Neuronal stem cell (in vitro differentiated cells): ENCODE results near the gene TINAGL1.

ENCODE experiments used
- DNase-seq: peaks from one replicate; pipeline ENCODE4 v3.0.0-alpha.2; 2013; ENCODE audit warnings: low spot score
- H2AFZ ChIP-seq: one replicate; pipeline ENCODE4 v1.6.1; 2013; ENCODE audit warnings: mild to moderate bottlenecking, low read length, inconsistent platforms
- H2AK5ac ChIP-seq: 2 replicates; pipeline ENCODE4 v1.6.1; 2013; ENCODE audit warnings: low read depth, mild to moderate bottlenecking, inconsistent platforms, low read length, moderate library complexity, mixed read lengths
- H2BK120ac ChIP-seq: 2 replicates; pipeline ENCODE4 v1.6.1; 2013; ENCODE audit warnings: low read depth, mild to moderate bottlenecking, inconsistent platforms, low read length, moderate library complexity, mixed read lengths
- H2BK12ac ChIP-seq: one replicate; pipeline ENCODE4 v1.6.1; 2013; ENCODE audit warnings: low read length, inconsistent platforms
- H2BK15ac ChIP-seq: 2 replicates; pipeline ENCODE4 v1.6.1; 2013; ENCODE audit warnings: mild to moderate bottlenecking, low read length, inconsistent platforms, mixed read lengths
- H2BK5ac ChIP-seq: one replicate; pipeline ENCODE4 v1.6.1; 2013; ENCODE audit warnings: inconsistent platforms, mild to moderate bottlenecking, low read length, moderate library complexity
- H3K14ac ChIP-seq: one replicate; pipeline ENCODE4 v1.6.1; 2013; ENCODE audit warnings: low read length, inconsistent platforms
- H3K18ac ChIP-seq: 2 replicates; pipeline ENCODE4 v1.6.1; 2013; ENCODE audit warnings: low read length, inconsistent platforms
- H3K23ac ChIP-seq: 2 replicates; pipeline ENCODE4 v1.6.1; 2013; ENCODE audit warnings: low read depth, mild to moderate bottlenecking, mixed read lengths, low read length, inconsistent platforms; ENCODE audit not compliant: poor library complexity
- H3K27ac ChIP-seq: replicated peaks from 3 replicates; pipeline ENCODE4 v1.5.1; 2013; ENCODE audit warnings: low read length, inconsistent platforms
- H3K27me3 ChIP-seq, 3 experiments: 2 replicates each; pipeline ENCODE4 v1.6.1; 2013; ENCODE audit warnings: low read length in 3 of 3, mild to moderate bottlenecking in 2 of 3, inconsistent platforms in 1 of 3, low read depth in 1 of 3, mixed read lengths in 1 of 3, moderate library complexity in 1 of 3; ENCODE audit not compliant: control insufficient read depth in 3 of 3, insufficient read depth in 3 of 3
- H3K36me3 ChIP-seq, 2 donors: replicated peaks in 1 of 2; 2 replicates each; pipeline ENCODE4 v1.6.1; 2013; ENCODE audit warnings: low read length in 2 of 2; ENCODE audit not compliant: control insufficient read depth in 2 of 2, insufficient read depth in 2 of 2
- H3K4ac ChIP-seq: 2 replicates; pipeline ENCODE4 v1.6.1; 2013; ENCODE audit warnings: inconsistent platforms, mild to moderate bottlenecking, low read length, moderate library complexity
- H3K4me1 ChIP-seq, 2 donors: 1 replicate in 1 of 2; 2 replicates in 1 of 2; pipeline ENCODE4 v1.6.1; 2013; ENCODE audit warnings: low read length in 2 of 2, low read depth in 1 of 2; ENCODE audit not compliant: control insufficient read depth in 2 of 2, insufficient read depth in 1 of 2
- H3K4me2 ChIP-seq: one replicate; pipeline ENCODE4 v1.6.1; 2013; ENCODE audit warnings: mild to moderate bottlenecking, low read length, inconsistent platforms; ENCODE audit not compliant: insufficient read depth, poor library complexity, severe bottlenecking
- H3K4me3 ChIP-seq, 2 donors: 2 replicates each; pipeline ENCODE4 v1.5.1; 2013; ENCODE audit warnings: low read length in 2 of 2, mild to moderate bottlenecking in 2 of 2, inconsistent platforms in 1 of 2, moderate library complexity in 1 of 2
- H3K79me1 ChIP-seq: one replicate; pipeline ENCODE4 v1.6.1; 2013; ENCODE audit warnings: low read depth, mild to moderate bottlenecking, inconsistent platforms, low read length, moderate library complexity
- H3K9ac ChIP-seq: one replicate; pipeline ENCODE4 v1.6.1; 2013; ENCODE audit warnings: mild to moderate bottlenecking, low read depth, low read length, inconsistent platforms; ENCODE audit not compliant: poor library complexity
- H3K9me3 ChIP-seq, 2 donors: replicated peaks in 1 of 2; 2 replicates each; pipeline versions ENCODE3 to v1.6.1; 2013; ENCODE audit warnings: low read length in 2 of 2, mild to moderate bottlenecking in 2 of 2, inconsistent platforms in 1 of 2, low read depth in 1 of 2, mixed read lengths in 1 of 2, moderate library complexity in 1 of 2; ENCODE audit not compliant: control insufficient read depth in 2 of 2, insufficient read depth in 1 of 2
- H4K8ac ChIP-seq: one replicate; pipeline ENCODE4 v1.6.1; 2013; ENCODE audit warnings: low read depth, mild to moderate bottlenecking, inconsistent platforms, low read length, moderate library complexity
- H4K91ac ChIP-seq: one replicate; pipeline ENCODE4 v1.6.1; 2013; ENCODE audit warnings: low read length, low read depth, mild to moderate bottlenecking, inconsistent platforms; ENCODE audit not compliant: poor library complexity
- WGBS, 2 donors: extraction: QIAGEN DNeasy Blood & Tissue Kit; methylation state at CpG; one replicate each; pipeline ENCODE4 v1.1.7; 2013; ENCODE audit warnings: missing lambda C conversion rate in 2 of 2, mixed read lengths in 1 of 2; ENCODE audit not compliant: insufficient read length in 2 of 2, insufficient replicate concordance in 1 of 2; ENCODE audit errors: extremely low coverage in 2 of 2; 5-methylcytosine and 5-hydroxymethylcytosine counted together

Gene TINAGL1

DNA sequence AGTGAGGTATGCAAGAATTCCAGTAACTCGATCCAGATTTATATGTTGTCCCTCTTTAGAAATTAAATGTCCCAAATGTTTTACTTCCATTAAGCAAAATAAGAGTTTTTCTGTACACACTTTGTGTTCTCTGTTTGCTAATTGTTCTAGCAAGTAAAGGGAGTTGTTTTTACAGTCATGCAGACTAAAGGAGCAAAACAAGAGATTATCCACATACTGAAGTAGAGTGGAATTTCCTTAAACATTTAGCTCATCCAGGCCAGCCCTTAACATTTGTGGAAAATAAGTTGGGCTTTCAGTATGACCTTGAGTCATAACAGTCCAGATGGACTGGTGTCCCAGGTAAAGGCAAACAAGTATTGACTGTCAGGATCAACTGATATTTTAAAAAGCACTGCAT is 44.1 kb upstream of the TINAGL1 start:
- H4K8ac ChIP-seq: no peak overlapping the region
- WGBS, 2 donors: no CpG with 5 or more reads among the region's 1 CpG
- no peak overlapping the region for H3K9ac ChIP-seq
- H4K91ac ChIP-seq: no peak overlapping the region
- H3K27ac ChIP-seq: no peak overlapping the region
- no peaks in the 10 kb centered on the region for H3K36me3 ChIP-seq
- H3K27me3 ChIP-seq: peaks cover 0 to 20% (median 0%) of the 10 kb centered on the region in 3 experiments
- no peak overlapping the region for H2AK5ac ChIP-seq
- DNase-seq: no peak
- H3K4ac ChIP-seq: no peak overlapping the region
- no peak overlapping the region for H2BK12ac ChIP-seq
- no peaks in the 10 kb centered on the region for H3K4me1 ChIP-seq
- H3K4me2 ChIP-seq: no peak overlapping the region
- no peak overlapping the region for H3K18ac ChIP-seq
- H3K79me1 ChIP-seq: no peaks in the 10 kb centered on the region
- H3K4me3 ChIP-seq: no peak overlapping the region
- no peak overlapping the region for H3K14ac ChIP-seq
- H2BK5ac ChIP-seq: no peak overlapping the region
- no peak overlapping the region for H2AFZ ChIP-seq
- no peak overlapping the region for H2BK120ac ChIP-seq
- H2BK15ac ChIP-seq: no peak overlapping the region
- no peaks in the 10 kb centered on the region for H3K9me3 ChIP-seq
- H3K23ac ChIP-seq: no peak overlapping the region

DNA sequence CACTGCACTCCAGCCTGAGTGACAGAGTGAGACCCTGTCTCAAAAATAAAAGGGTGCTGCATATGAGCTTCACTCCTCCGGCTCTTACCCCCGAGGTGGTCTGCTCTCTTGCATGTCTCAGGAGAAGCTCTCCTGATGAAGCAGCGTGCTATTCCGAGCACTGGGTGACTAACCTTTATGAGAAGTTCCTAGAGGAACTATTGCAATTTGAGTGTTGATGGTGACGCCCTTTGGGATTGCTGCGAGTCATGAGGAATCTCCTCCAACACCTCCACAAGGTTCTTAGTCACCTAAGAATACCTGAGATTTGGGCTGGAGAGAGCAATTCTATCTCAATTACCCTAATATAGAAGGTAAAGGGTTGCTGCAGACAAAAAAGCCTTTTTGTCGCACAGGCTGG is 40.8 kb upstream of the TINAGL1 start:
- no peak overlapping the region for H2BK12ac ChIP-seq
- no peaks in the 10 kb centered on the region for H3K79me1 ChIP-seq

DNA sequence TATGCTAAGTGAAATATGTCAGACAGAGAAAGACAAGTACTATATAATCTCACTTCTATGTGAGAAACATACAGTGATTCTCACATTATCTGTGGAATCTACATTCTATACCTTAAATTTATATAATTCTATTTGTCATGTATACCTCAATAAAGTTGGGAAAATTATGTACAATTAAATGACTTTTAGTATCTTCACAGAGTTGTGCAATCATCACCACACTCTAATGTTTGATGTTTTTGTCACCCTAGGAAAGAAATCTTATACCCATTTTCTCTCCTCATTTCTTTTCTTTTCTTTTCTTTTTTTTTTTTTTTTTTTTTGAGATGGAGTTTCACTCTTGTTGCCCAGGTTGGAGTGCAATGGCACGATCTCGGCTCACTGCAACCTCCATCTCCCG is 37.0 kb upstream of the TINAGL1 start:
- no peak for DNase-seq
- Histone ChIP-seq H3K4me2 (no peak overlapping the region), H4K8ac (no peak overlapping the region), H3K23ac (no peak overlapping the region), H3K79me1 (no peaks in the 10 kb centered on the region), H2AK5ac (no peak overlapping the region), H3K4ac (no peak overlapping the region), H2BK12ac (no peak overlapping the region), H3K14ac (no peak overlapping the region), H3K18ac (no peak overlapping the region), H2BK15ac (no peak overlapping the region), H3K9me3 (peaks cover 0 to 3% of the 10 kb centered on the region in 2 donors), H2BK5ac (no peak overlapping the region), H3K4me1 (no peaks in the 10 kb centered on the region), H3K36me3 (no peaks in the 10 kb centered on the region), H3K4me3 (no peak overlapping the region), H3K27me3 (peaks cover 0 to 5% (median 0%) of the 10 kb centered on the region in 3 experiments), H3K9ac (no peak overlapping the region), H2BK120ac (no peak overlapping the region), H3K27ac (no peak overlapping the region), H2AFZ (no peak overlapping the region), H4K91ac (no peak overlapping the region)
- no CpG with 5 or more reads among the region's 3 CpGs for whole genome bisulfite sequencing, 2 donors

More for the DNA sequence above, 40.8 kb upstream of the TINAGL1 start:
- H3K9ac ChIP-seq: no peak overlapping the region
- no peak overlapping the region for H3K18ac ChIP-seq
- no peak overlapping the region for H3K4me2 ChIP-seq
- H3K4ac ChIP-seq: no peak overlapping the region
- H4K8ac ChIP-seq: no peak overlapping the region
- no peak overlapping the region for H2AK5ac ChIP-seq
- no peak overlapping the region for H2BK120ac ChIP-seq
- no peaks in the 10 kb centered on the region for H3K4me1 ChIP-seq
- no peak overlapping the region for H2BK5ac ChIP-seq
- WGBS, 2 donors: no CpG with 5 or more reads among the region's 7 CpGs
- no peaks in the 10 kb centered on the region for H3K36me3 ChIP-seq
- no peak overlapping the region for H4K91ac ChIP-seq
- no peak overlapping the region for H3K23ac ChIP-seq
- H3K27me3 ChIP-seq: peaks cover 0 to 19% (median 0%) of the 10 kb centered on the region in 3 experiments
- no peak overlapping the region for H2AFZ ChIP-seq
- H3K4me3 ChIP-seq: no peak overlapping the region
- no peak overlapping the region for H3K14ac ChIP-seq
- no peak overlapping the region for H2BK15ac ChIP-seq
- no peaks in the 10 kb centered on the region for H3K9me3 ChIP-seq
- no peak overlapping the region for H3K27ac ChIP-seq
- no peak for DNase-seq

DNA sequence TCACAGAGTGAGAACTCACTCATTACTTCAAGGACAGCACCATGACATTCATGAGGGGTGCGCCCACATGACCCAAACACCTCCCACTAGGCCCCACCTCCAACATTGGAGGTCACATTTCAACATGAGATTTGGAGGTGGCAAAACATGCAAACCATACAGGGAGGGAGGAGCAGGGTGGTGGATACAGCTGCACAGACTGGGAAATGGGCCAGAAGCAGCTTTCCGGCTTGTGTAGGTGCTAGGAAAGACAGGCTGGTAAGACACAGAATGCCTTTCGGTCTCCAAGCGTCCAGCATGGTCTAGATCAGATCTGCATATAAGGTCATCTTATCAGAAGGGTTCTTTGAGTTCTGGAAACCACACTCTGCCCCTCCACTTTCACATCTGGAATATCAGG is 35.1 kb upstream of the TINAGL1 start:
- no peak overlapping the region for H3K9ac ChIP-seq
- H3K4me2 ChIP-seq: no peak overlapping the region
- H3K79me1 ChIP-seq: no peaks in the 10 kb centered on the region
- H3K23ac ChIP-seq: no peak overlapping the region
- H2BK5ac ChIP-seq: no peak overlapping the region
- WGBS, 2 donors: no CpG with 5 or more reads among the region's 4 CpGs
- H2AFZ ChIP-seq: no peak overlapping the region
- no peak overlapping the region for H4K91ac ChIP-seq
- H3K18ac ChIP-seq: no peak overlapping the region
- H3K27me3 ChIP-seq: peaks cover 0 to 5% (median 0%) of the 10 kb centered on the region in 3 experiments
- no peak overlapping the region for H2AK5ac ChIP-seq
- H2BK15ac ChIP-seq: no peak overlapping the region
- no peak for DNase-seq
- H3K27ac ChIP-seq: no peak overlapping the region
- H3K14ac ChIP-seq: no peak overlapping the region
- no peak overlapping the region for H3K4ac ChIP-seq
- no peaks in the 10 kb centered on the region for H3K4me1 ChIP-seq
- no peak overlapping the region for H2BK120ac ChIP-seq
- no peak overlapping the region for H3K4me3 ChIP-seq
- H3K36me3 ChIP-seq: no peaks in the 10 kb centered on the region
- H2BK12ac ChIP-seq: no peak overlapping the region
- H4K8ac ChIP-seq: no peak overlapping the region
- H3K9me3 ChIP-seq: peaks cover 0 to 3% of the 10 kb centered on the region in 2 donors
